Dendritic cell treated with granulocyte-macrophage colony-stimulating factor and Interleukin-4, amounts not matched to agents 40 ng/mL and 50 ng/mL, for 4 days (primary cell): Measurements from ENCODE around the gene SOX5.
"Not testable (repeated sequence)": the region's sequence is repeated elsewhere in the genome, so short reads cannot be mapped to it uniquely, and the experiment has no call there.

Experiments used
- H3K27ac Mint-ChIP-seq: one replicate; pipeline ENCODE4 v1.8.0; 2022; ENCODE audit warnings: mild to moderate bottlenecking, mixed read lengths
- H3K27me3 Mint-ChIP-seq: one replicate; pipeline ENCODE4 v1.8.0; 2022; ENCODE audit warnings: mild to moderate bottlenecking, mixed read lengths
- H3K36me3 Mint-ChIP-seq: one replicate; pipeline ENCODE4 v1.8.0; 2022; ENCODE audit warnings: low read depth, mixed read lengths
- H3K4me1 Mint-ChIP-seq: one replicate; pipeline ENCODE4 v1.8.0; 2022; ENCODE audit warnings: low read depth, mixed read lengths
- H3K4me3 Mint-ChIP-seq: one replicate; pipeline ENCODE4 v1.8.0; 2022; ENCODE audit warnings: mild to moderate bottlenecking, moderate library complexity, mixed read lengths
- H3K9me3 Mint-ChIP-seq: one replicate; pipeline ENCODE4 v1.8.0; 2022; ENCODE audit warnings: mixed read lengths
- intact Hi-C: fragments of 100-400 bp; cut with micrococcal nuclease; formaldehyde crosslinking; loops from one replicate; pipeline ENCODE4 v1.15.0; 2022

Gene SOX5

DNA sequence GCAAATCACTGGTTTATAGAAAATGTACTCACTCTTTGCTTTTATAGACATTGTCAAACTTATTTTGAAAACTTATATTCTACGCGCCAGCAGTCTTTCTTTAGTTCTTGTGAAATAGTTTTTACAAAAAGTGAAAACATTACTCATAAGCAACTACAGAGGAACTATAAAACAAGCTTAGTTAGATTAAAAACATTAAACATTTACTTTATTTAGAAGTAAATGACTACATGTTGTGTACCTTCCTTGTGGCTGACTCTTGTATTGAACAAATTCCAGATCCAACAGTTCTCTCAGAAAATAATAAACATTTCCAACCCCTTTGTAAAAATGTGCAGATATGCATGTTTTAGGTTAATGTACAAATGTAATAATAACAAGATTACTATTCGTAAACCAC is 198.5 kb downstream of the SOX5 start:
- H3K36me3 Mint-ChIP-seq = no peaks in the 10 kb centered on the region
- intact Hi-C loops = no loop called here
- no peaks in the 10 kb centered on the region for H3K27me3 Mint-ChIP-seq
- no peak overlapping the region for H3K27ac Mint-ChIP-seq
- H3K4me3 Mint-ChIP-seq = no peak overlapping the region
- H3K9me3 Mint-ChIP-seq = peaks cover 18% of the 10 kb centered on the region
- no peaks in the 10 kb centered on the region for H3K4me1 Mint-ChIP-seq

- peaks cover 40% of the 10 kb centered on the region for H3K9me3 Mint-ChIP-seq
- no peaks in the 10 kb centered on the region for H3K4me1 Mint-ChIP-seq
- no peaks in the 10 kb centered on the region for H3K36me3 Mint-ChIP-seq
- H3K4me3 Mint-ChIP-seq = no peak overlapping the region
- intact Hi-C loops = no loop called here
- no peak overlapping the region for H3K27ac Mint-ChIP-seq
- no peaks in the 10 kb centered on the region for H3K27me3 Mint-ChIP-seq
Measured at GRCh38 chr12:23744696-23745095, 204.8 kb downstream of the SOX5 start.

- intact Hi-C loops = no loop called here
- peaks cover 50% of the 10 kb centered on the region for H3K9me3 Mint-ChIP-seq
- H3K4me3 Mint-ChIP-seq = no peak overlapping the region
- no peaks in the 10 kb centered on the region for H3K36me3 Mint-ChIP-seq
- H3K27me3 Mint-ChIP-seq = no peaks in the 10 kb centered on the region
- no peak overlapping the region for H3K27ac Mint-ChIP-seq
- H3K4me1 Mint-ChIP-seq = no peaks in the 10 kb centered on the region
Measured at GRCh38 chr12:23742574-23742973, 206.9 kb downstream of the SOX5 start.

DNA sequence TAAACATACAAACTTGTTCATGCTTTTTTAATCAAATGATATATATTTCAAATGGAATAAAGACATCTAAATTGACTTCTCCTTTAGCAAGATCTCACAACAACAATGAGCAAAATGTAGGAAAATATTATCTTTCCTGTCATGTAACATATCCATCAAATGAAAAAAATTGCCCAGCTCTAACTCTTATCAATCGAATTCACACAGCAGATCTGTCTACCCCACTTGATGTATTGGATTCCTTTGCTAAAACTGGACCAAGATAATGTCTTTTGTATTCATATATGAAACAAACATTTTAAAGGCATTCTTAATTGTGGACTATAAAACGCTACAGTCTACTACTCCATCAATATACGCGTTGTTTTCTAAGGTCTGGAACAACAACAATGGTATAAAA is 218.0 kb downstream of the SOX5 start:
- no peak overlapping the region for H3K27ac Mint-ChIP-seq
- H3K36me3 Mint-ChIP-seq = no peaks in the 10 kb centered on the region
- no peaks in the 10 kb centered on the region for H3K27me3 Mint-ChIP-seq
- no peak overlapping the region for H3K4me3 Mint-ChIP-seq
- H3K4me1 Mint-ChIP-seq = no peaks in the 10 kb centered on the region
- intact Hi-C loops = no loop called here
- peaks cover 9% of the 10 kb centered on the region for H3K9me3 Mint-ChIP-seq

DNA sequence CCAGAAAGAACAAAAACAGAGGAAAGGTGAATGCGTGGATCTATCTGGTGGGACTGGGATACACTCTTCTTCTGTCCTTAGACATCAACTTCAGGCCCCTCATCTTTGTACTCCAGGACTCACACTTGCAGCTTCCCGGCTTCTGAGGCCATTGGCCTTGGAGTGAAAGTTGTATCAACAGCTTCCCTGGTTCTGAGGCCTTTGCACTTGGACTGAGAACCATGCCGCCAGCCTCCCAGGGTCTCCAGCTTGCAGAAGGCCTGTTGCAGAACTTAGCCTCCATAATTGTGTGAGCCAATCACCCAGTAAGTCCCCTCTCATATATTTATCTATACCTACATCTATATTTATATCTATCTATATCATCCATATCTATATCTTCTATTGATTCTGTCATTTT is 218.4 kb downstream of the SOX5 start:
- Mint-ChIP-seq H3K27me3 (no peaks in the 10 kb centered on the region), H3K36me3 (no peaks in the 10 kb centered on the region), H3K4me1 (no peaks in the 10 kb centered on the region), H3K4me3 (no peak overlapping the region), H3K27ac (no peak overlapping the region), H3K9me3 (peaks cover 9% of the 10 kb centered on the region)
- intact Hi-C loops = no loop called here

- H3K27ac Mint-ChIP-seq = no peak overlapping the region
- H3K9me3 Mint-ChIP-seq = peaks cover 13% of the 10 kb centered on the region
- no peaks in the 10 kb centered on the region for H3K36me3 Mint-ChIP-seq
- no peaks in the 10 kb centered on the region for H3K27me3 Mint-ChIP-seq
- H3K4me1 Mint-ChIP-seq = no peaks in the 10 kb centered on the region
- H3K4me3 Mint-ChIP-seq = no peak overlapping the region
- intact Hi-C loops = no loop called here
Measured at GRCh38 chr12:23729359-23729758, 220.1 kb downstream of the SOX5 start.

- Mint-ChIP-seq H3K27me3 (no peaks in the 10 kb centered on the region), H3K9me3 (peaks cover 13% of the 10 kb centered on the region), H3K4me3 (no peak overlapping the region), H3K36me3 (no peaks in the 10 kb centered on the region), H3K27ac (no peak overlapping the region), H3K4me1 (no peaks in the 10 kb centered on the region)
- intact Hi-C loops = no loop called here
Measured at GRCh38 chr12:23726646-23727045, 222.8 kb downstream of the SOX5 start.

GRCh38 chr12:23722655-23723054 is 226.8 kb downstream of the SOX5 start:
- Mint-ChIP-seq H3K36me3 (no peaks in the 10 kb centered on the region), H3K27ac (no peak overlapping the region), H3K4me3 (no peak overlapping the region), H3K27me3 (no peaks in the 10 kb centered on the region), H3K9me3 (peaks cover 13% of the 10 kb centered on the region), H3K4me1 (no peaks in the 10 kb centered on the region)
- intact Hi-C loops = no loop called here

DNA sequence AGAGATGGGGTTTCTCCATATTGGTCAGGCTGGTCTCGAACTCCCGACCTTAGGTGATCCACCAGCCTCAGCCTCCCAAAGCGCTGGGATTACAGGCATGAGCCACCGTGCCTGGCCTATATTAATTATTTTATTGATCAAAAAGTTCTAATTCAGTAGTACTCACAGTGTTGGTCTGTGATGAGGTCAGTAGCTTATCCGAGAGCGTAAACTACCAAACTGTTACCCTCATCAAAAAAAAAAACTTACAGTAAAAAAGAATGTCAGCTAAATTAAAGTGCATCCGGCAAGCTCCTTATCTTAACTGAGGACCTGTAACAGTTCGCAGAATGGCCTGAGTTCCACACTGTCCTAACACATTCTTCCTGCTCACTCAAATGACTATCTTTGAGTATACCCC is 228.2 kb downstream of the SOX5 start:
- Mint-ChIP-seq H3K4me3 (no peak overlapping the region), H3K27ac (no peak overlapping the region), H3K27me3 (no peaks in the 10 kb centered on the region), H3K9me3 (peaks cover 13% of the 10 kb centered on the region), H3K36me3 (no peaks in the 10 kb centered on the region), H3K4me1 (no peaks in the 10 kb centered on the region)
- intact Hi-C loops = no loop called here

- Mint-ChIP-seq H3K27ac (no peak overlapping the region), H3K4me1 (no peaks in the 10 kb centered on the region), H3K4me3 (no peak overlapping the region), H3K27me3 (no peaks in the 10 kb centered on the region), H3K36me3 (no peaks in the 10 kb centered on the region), H3K9me3 (peaks cover under 1% of the 10 kb centered on the region)
- intact Hi-C loops = no loop called here
Measured at GRCh38 chr12:23719493-23719892, 230.0 kb downstream of the SOX5 start.

DNA sequence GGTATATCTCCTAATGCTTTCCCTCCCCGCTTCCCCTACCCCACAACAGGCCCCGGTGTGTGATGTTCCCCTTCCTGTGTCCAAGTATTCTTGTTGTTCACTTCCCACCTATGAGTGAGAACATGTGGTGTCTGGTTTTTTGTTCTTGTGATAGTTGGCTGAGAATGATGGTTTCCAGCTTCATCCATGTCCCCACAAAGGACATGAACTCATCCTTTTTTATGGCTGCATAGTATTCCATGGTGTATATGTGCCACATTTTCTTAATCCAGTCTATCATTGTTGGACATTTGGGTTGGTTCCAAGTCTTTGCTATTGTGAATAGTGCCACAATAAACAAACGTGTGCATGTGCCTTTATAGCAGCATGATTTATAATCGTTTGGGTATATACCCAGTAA is 239.1 kb downstream of the SOX5 start:
- H3K27ac Mint-ChIP-seq, H3K9me3 Mint-ChIP-seq, H3K4me3 Mint-ChIP-seq, H3K4me1 Mint-ChIP-seq, H3K27me3 Mint-ChIP-seq, H3K36me3 Mint-ChIP-seq, intact Hi-C loops: not testable (repeated sequence)

- Mint-ChIP-seq H3K4me1 (no peaks in the 10 kb centered on the region), H3K27ac (no peak overlapping the region), H3K27me3 (no peaks in the 10 kb centered on the region), H3K9me3 (peaks cover 8% of the 10 kb centered on the region), H3K4me3 (no peak overlapping the region), H3K36me3 (no peaks in the 10 kb centered on the region)
- intact Hi-C loops = no loop called here
Measured at GRCh38 chr12:23708185-23708837, 241.2 kb downstream of the SOX5 start.

DNA sequence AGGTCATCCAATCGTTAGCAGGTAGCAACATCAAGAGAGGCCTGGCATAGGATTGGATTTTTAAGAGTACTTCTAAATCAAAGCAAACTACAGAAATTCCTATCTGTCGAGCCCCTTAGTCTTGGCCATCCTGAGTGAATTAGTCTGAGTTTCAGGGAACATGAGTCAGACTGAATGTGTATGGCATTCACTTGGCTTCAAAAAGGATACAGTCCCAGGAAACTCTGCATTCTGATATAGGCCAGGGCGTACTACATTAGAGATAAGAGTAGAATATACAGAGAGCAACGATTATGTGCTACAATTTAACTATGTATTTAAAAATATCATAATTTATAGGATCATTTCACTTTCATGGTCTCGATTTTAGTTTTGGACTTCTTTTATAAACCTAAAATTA is 242.2 kb downstream of the SOX5 start:
- no peaks in the 10 kb centered on the region for H3K9me3 Mint-ChIP-seq
- intact Hi-C loops = no loop called here
- H3K27ac Mint-ChIP-seq = no peak overlapping the region
- no peaks in the 10 kb centered on the region for H3K36me3 Mint-ChIP-seq
- no peaks in the 10 kb centered on the region for H3K27me3 Mint-ChIP-seq
- H3K4me1 Mint-ChIP-seq = no peaks in the 10 kb centered on the region
- H3K4me3 Mint-ChIP-seq = no peak overlapping the region

DNA sequence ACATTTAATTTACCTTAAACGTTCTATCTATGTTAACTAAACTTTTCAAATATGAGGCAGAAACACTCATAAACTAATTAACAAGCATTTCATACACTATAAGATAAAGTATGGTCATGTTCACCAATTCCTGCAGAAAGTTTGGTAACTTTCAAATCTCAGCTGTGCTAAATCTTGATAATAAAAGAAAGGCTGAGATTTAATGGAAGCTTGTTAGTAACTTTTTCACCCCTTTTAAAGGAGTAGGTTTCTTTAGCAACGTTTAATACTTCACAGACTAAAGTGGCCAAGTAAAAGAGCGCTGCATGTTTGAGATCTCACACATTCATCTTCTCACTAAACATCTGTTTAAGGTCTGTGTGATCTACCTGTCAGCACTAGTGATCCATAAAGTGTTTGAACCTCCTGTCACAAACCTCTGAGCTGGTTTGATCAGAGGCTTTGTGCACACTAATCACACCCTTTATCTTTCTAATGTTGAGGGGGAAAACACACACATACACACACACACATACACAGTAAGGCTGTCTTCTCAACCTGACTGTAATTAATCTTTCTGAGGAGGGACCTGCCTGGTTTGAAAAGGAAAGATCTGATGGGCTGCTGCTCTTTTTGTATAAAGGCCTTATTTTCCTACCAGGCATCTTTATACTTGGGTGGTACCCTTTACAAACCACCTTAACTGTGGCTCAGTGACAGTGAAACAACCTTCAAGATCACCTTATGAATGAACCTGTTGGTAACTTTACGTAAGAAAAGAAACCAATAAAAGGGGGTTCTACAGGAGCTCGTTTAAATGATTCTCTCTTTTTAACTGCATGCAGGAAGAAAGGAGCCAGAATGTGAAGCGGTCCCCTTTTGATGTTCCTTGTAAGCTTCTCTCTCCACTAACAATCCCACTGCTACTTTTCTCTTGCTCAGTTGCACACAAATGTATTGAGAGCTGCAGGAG is 244.2 kb downstream of the SOX5 start:
- intact Hi-C loops = no loop called here
- no peaks in the 10 kb centered on the region for H3K27me3 Mint-ChIP-seq
- H3K4me3 Mint-ChIP-seq = no peak overlapping the region
- H3K27ac Mint-ChIP-seq = no peak overlapping the region
- H3K4me1 Mint-ChIP-seq = no peaks in the 10 kb centered on the region
- no peaks in the 10 kb centered on the region for H3K9me3 Mint-ChIP-seq
- H3K36me3 Mint-ChIP-seq = no peaks in the 10 kb centered on the region
